ENCODE measurements around the gene ARHGAP21. TPM values are rescaled to one million over a fixed set of nuclear protein-coding genes. Genes with fewer than 3 reads are reported as not detected.
"Not testable (repeated sequence)": the region's sequence is repeated elsewhere in the genome, so short reads cannot be mapped to it uniquely, and the experiment has no call there.

Gene ARHGAP21
- total and polyA plus RNA-seq, 3 experiments from 2014 or later: 3.4 to 33.7 (median 30.9) TPM

GRCh38 chr10:24674892-24675632, 48.6 kb downstream of the ARHGAP21 start:
- Histone ChIP-seq H3K4me1 (ENCODE audit: insufficient read depth, low read length) (no peaks in the 10 kb centered on the region), H3K36me3 (ENCODE audit: insufficient read depth, low read length) (no peaks in the 10 kb centered on the region), H3K27me3 (ENCODE audit: insufficient read depth, low read length, poor library complexity, severe bottlenecking) (no peaks in the 10 kb centered on the region), H3K27ac (ENCODE audit: low read depth, low read length) (no peak overlapping the region), H3K9me3 (ENCODE audit: low read length) (no peaks in the 10 kb centered on the region), H3K4me3 (ENCODE audit: low read length) (no peak overlapping the region)
- Mint-ChIP-seq H3K4me3 (no peak overlapping the region), H3K4me1 (peaks cover 0 to 5% (median 4%) of the 10 kb centered on the region in 3 donors), H3K27me3 (peaks cover 0 to 2% of the 10 kb centered on the region in 2 donors), H3K9me3 (peaks cover 0 to 6% (median 0%) of the 10 kb centered on the region in 5 donors), H3K36me3 (peaks cover 0 to 2% (median 0%) of the 10 kb centered on the region in 3 donors), H3K27ac (peak overlapping the region in 1 of 8 donors; percentile 4)
- ChIA-PET POLR2A (no interaction called here), CTCF (no interaction called here)
- no peak for DNase-seq

- Mint-ChIP-seq H3K36me3 (peaks cover 0 to 2% (median 0%) of the 10 kb centered on the region in 3 donors), H3K4me1 (peaks cover 0 to 5% (median 4%) of the 10 kb centered on the region in 3 donors), H3K27ac (peak overlapping the region in 3 of 8 donors; percentile 24 to 67 (median 65)), H3K27me3 (no peaks in the 10 kb centered on the region), H3K9me3 (no peaks in the 10 kb centered on the region), H3K4me3 (no peak overlapping the region)
- DNase-seq: no peak
- no peaks in the 10 kb centered on the region for H3K9me3 ChIP-seq (ENCODE audit: low read length)
- H3K27ac ChIP-seq (ENCODE audit: low read depth, low read length): no peak overlapping the region
- no peak overlapping the region for H3K4me3 ChIP-seq (ENCODE audit: low read length)
- H3K4me1 ChIP-seq (ENCODE audit: insufficient read depth, low read length): no peaks in the 10 kb centered on the region
- no peaks in the 10 kb centered on the region for H3K27me3 ChIP-seq (ENCODE audit: insufficient read depth, low read length, poor library complexity, severe bottlenecking)
- no peaks in the 10 kb centered on the region for H3K36me3 ChIP-seq (ENCODE audit: insufficient read depth, low read length)
- ChIA-PET POLR2A (no interaction called here), CTCF (no interaction called here)
These were observed 52.6 kb downstream of the ARHGAP21 start for GRCh38 chr10:24670964-24671670.

GRCh38 chr10:24669285-24669852, 54.3 kb downstream of the ARHGAP21 start:
- no peaks in the 10 kb centered on the region for H3K9me3 Mint-ChIP-seq
- DNase-seq: no peak
- H3K36me3 Mint-ChIP-seq: peaks cover 0 to 4% (median 0%) of the 10 kb centered on the region in 3 donors
- no peak overlapping the region for H3K27ac ChIP-seq (ENCODE audit: low read depth, low read length)
- H3K4me1 ChIP-seq (ENCODE audit: insufficient read depth, low read length): no peaks in the 10 kb centered on the region
- ChIA-PET POLR2A (no interaction called here), CTCF (no interaction called here)
- H3K36me3 ChIP-seq (ENCODE audit: insufficient read depth, low read length): no peaks in the 10 kb centered on the region
- peaks cover 0 to 5% (median 4%) of the 10 kb centered on the region in 3 donors for H3K4me1 Mint-ChIP-seq
- H3K27me3 Mint-ChIP-seq: no peaks in the 10 kb centered on the region
- H3K4me3 ChIP-seq (ENCODE audit: low read length): no peak overlapping the region
- H3K9me3 ChIP-seq (ENCODE audit: low read length): no peaks in the 10 kb centered on the region
- H3K27ac Mint-ChIP-seq: no peak overlapping the region
- H3K27me3 ChIP-seq (ENCODE audit: insufficient read depth, low read length, poor library complexity, severe bottlenecking): no peaks in the 10 kb centered on the region
- no peak overlapping the region for H3K4me3 Mint-ChIP-seq

GRCh38 chr10:24668247-24668646, 55.4 kb downstream of the ARHGAP21 start:
- H3K27me3 ChIP-seq (ENCODE audit: insufficient read depth, low read length, poor library complexity, severe bottlenecking): no peaks in the 10 kb centered on the region
- no peak for DNase-seq
- H3K4me3 ChIP-seq (ENCODE audit: low read length): no peak overlapping the region
- H3K27ac ChIP-seq (ENCODE audit: low read depth, low read length): no peak overlapping the region
- Mint-ChIP-seq H3K4me3 (no peak overlapping the region), H3K9me3 (no peaks in the 10 kb centered on the region), H3K4me1 (peaks cover 0 to 5% (median 4%) of the 10 kb centered on the region in 3 donors), H3K27me3 (no peaks in the 10 kb centered on the region), H3K36me3 (peaks cover 0 to 5% (median 0%) of the 10 kb centered on the region in 3 donors), H3K27ac (no peak overlapping the region)
- H3K36me3 ChIP-seq (ENCODE audit: insufficient read depth, low read length): no peaks in the 10 kb centered on the region
- ChIA-PET CTCF (no interaction called here), POLR2A (interaction anchor here (0.6 to 0.7 kb wide), 2 partner anchors 44 to 270 kb away, joined by 5 to 9 read pairs; no protein-coding TSS in a partner anchor)
- H3K9me3 ChIP-seq (ENCODE audit: low read length): no peaks in the 10 kb centered on the region
- H3K4me1 ChIP-seq (ENCODE audit: insufficient read depth, low read length): no peaks in the 10 kb centered on the region

- H3K27me3 ChIP-seq (ENCODE audit: insufficient read depth, low read length, poor library complexity, severe bottlenecking): no peaks in the 10 kb centered on the region
- no peaks in the 10 kb centered on the region for H3K9me3 ChIP-seq (ENCODE audit: low read length)
- H3K9me3 Mint-ChIP-seq: no peaks in the 10 kb centered on the region
- no peak overlapping the region for H3K4me3 ChIP-seq (ENCODE audit: low read length)
- H3K36me3 ChIP-seq (ENCODE audit: insufficient read depth, low read length): no peaks in the 10 kb centered on the region
- no peak overlapping the region for H3K27ac Mint-ChIP-seq
- ChIA-PET CTCF (no interaction called here), POLR2A (no interaction called here)
- peaks cover 0 to 5% (median 0%) of the 10 kb centered on the region in 3 donors for H3K36me3 Mint-ChIP-seq
- H3K4me3 Mint-ChIP-seq: no peak overlapping the region
- no peak overlapping the region for H3K27ac ChIP-seq (ENCODE audit: low read depth, low read length)
- no peaks in the 10 kb centered on the region for H3K4me1 ChIP-seq (ENCODE audit: insufficient read depth, low read length)
- no peak for DNase-seq
- H3K27me3 Mint-ChIP-seq: no peaks in the 10 kb centered on the region
- no peaks in the 10 kb centered on the region for H3K4me1 Mint-ChIP-seq
These were observed 58.7 kb downstream of the ARHGAP21 start for GRCh38 chr10:24664991-24665390.

- Histone ChIP-seq H3K4me3 (ENCODE audit: low read length) (no peak overlapping the region), H3K9me3 (ENCODE audit: low read length) (no peaks in the 10 kb centered on the region), H3K27ac (ENCODE audit: low read depth, low read length) (no peak overlapping the region), H3K36me3 (ENCODE audit: insufficient read depth, low read length) (no peaks in the 10 kb centered on the region), H3K27me3 (ENCODE audit: insufficient read depth, low read length, poor library complexity, severe bottlenecking) (no peaks in the 10 kb centered on the region), H3K4me1 (ENCODE audit: insufficient read depth, low read length) (no peaks in the 10 kb centered on the region)
- Mint-ChIP-seq H3K27ac (no peak overlapping the region), H3K27me3 (no peaks in the 10 kb centered on the region), H3K4me3 (no peak overlapping the region), H3K4me1 (peaks cover 4 to 8% (median 6%) of the 10 kb centered on the region in 3 donors), H3K36me3 (peaks cover 0 to 4% (median 2%) of the 10 kb centered on the region in 3 donors), H3K9me3 (no peaks in the 10 kb centered on the region)
- POLR2A ChIA-PET: no interaction called here
- no peak for DNase-seq
- CTCF ChIA-PET: no interaction called here
These were observed 62.3 kb downstream of the ARHGAP21 start for GRCh38 chr10:24661376-24661775.

GRCh38 chr10:24658319-24658718, 65.4 kb downstream of the ARHGAP21 start:
- H3K27me3 ChIP-seq (ENCODE audit: insufficient read depth, low read length, poor library complexity, severe bottlenecking); H3K27me3 Mint-ChIP-seq; H3K9me3 ChIP-seq (ENCODE audit: low read length); H3K4me3 ChIP-seq (ENCODE audit: low read length); H3K9me3 Mint-ChIP-seq; CTCF ChIA-PET; H3K4me1 ChIP-seq (ENCODE audit: insufficient read depth, low read length); H3K27ac Mint-ChIP-seq; H3K4me1 Mint-ChIP-seq; H3K36me3 ChIP-seq (ENCODE audit: insufficient read depth, low read length); POLR2A ChIA-PET; H3K27ac ChIP-seq (ENCODE audit: low read depth, low read length); H3K4me3 Mint-ChIP-seq; DNase-seq: not testable (repeated sequence)
- H3K36me3 Mint-ChIP-seq: peaks cover 0 to 11% (median 0%) of the 10 kb centered on the region in 3 donors

GRCh38 chr10:24656326-24656725, 67.4 kb downstream of the ARHGAP21 start:
- H3K27me3 ChIP-seq (ENCODE audit: insufficient read depth, low read length, poor library complexity, severe bottlenecking); DNase-seq; H3K9me3 Mint-ChIP-seq; H3K27me3 Mint-ChIP-seq; H3K4me1 ChIP-seq (ENCODE audit: insufficient read depth, low read length); H3K36me3 ChIP-seq (ENCODE audit: insufficient read depth, low read length); CTCF ChIA-PET; H3K27ac ChIP-seq (ENCODE audit: low read depth, low read length); H3K9me3 ChIP-seq (ENCODE audit: low read length); H3K27ac Mint-ChIP-seq; POLR2A ChIA-PET; H3K4me3 Mint-ChIP-seq; H3K4me3 ChIP-seq (ENCODE audit: low read length): not testable (repeated sequence)
- H3K36me3 Mint-ChIP-seq: peaks cover 0 to 11% (median under 1%) of the 10 kb centered on the region in 3 donors
- H3K4me1 Mint-ChIP-seq: peaks cover 4 to 12% (median 6%) of the 10 kb centered on the region in 3 donors

Data from CD8-positive, alpha-beta memory T cell (primary cell).